VCaP (cell line): ENCODE data around the gene GREM2.

ENCODE experiments used
- H3K27ac ChIP-seq: fragments of 450-650 bp; 2 replicates; pipeline ENCODE4 v1.5.1; 2017
- TF ChIP-seq, protein P1 (sequence below): fragments of 450-650 bp; conservative IDR thresholded peaks from 2 replicates; pipeline ENCODE4 v1.5.1; 2017; ENCODE audit warnings: mild to moderate bottlenecking, moderate library complexity

Gene GREM2

DNA sequence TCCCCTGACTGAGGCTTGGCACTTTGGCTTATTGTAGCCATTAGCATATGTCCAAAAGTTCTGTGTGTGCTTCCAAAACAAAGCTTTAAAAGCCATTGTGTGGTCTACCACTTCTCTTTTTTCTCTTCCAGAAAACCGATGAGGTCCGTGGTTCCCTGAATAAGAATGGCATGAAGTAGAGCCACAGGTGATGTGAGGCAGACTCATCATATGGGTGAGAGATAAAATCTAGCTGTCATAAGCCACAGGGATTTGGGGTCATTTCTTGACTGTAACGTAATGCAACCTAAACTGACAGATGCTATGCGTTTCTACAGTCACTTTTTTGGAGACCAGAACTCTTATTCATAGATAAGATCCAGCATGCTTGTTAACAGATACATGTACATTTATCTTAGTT is 7.0 kb upstream of the GREM2 start:
- TF ChIP-seq, protein P1, sequence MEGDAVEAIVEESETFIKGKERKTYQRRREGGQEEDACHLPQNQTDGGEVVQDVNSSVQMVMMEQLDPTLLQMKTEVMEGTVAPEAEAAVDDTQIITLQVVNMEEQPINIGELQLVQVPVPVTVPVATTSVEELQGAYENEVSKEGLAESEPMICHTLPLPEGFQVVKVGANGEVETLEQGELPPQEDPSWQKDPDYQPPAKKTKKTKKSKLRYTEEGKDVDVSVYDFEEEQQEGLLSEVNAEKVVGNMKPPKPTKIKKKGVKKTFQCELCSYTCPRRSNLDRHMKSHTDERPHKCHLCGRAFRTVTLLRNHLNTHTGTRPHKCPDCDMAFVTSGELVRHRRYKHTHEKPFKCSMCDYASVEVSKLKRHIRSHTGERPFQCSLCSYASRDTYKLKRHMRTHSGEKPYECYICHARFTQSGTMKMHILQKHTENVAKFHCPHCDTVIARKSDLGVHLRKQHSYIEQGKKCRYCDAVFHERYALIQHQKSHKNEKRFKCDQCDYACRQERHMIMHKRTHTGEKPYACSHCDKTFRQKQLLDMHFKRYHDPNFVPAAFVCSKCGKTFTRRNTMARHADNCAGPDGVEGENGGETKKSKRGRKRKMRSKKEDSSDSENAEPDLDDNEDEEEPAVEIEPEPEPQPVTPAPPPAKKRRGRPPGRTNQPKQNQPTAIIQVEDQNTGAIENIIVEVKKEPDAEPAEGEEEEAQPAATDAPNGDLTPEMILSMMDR: no peak
- H3K27ac ChIP-seq: no peak overlapping the region

- H3K27ac ChIP-seq: no peak overlapping the region
- TF ChIP-seq, protein P1: no peak
Measured at GRCh38 chr1:240616018-240616417, 4.1 kb upstream of the GREM2 start.

- H3K27ac ChIP-seq: no peak overlapping the region
- TF ChIP-seq, protein P1: no peak
Measured at GRCh38 chr1:240613356-240614142, 1.6 kb upstream of the GREM2 start.

- H3K27ac ChIP-seq: peak overlapping the region; percentile 73; the same call in 1 of the 2 replicates
- TF ChIP-seq, protein P1: no peak
Measured at GRCh38 chr1:240612811-240613210, 856 bp upstream of the GREM2 start.

DNA sequence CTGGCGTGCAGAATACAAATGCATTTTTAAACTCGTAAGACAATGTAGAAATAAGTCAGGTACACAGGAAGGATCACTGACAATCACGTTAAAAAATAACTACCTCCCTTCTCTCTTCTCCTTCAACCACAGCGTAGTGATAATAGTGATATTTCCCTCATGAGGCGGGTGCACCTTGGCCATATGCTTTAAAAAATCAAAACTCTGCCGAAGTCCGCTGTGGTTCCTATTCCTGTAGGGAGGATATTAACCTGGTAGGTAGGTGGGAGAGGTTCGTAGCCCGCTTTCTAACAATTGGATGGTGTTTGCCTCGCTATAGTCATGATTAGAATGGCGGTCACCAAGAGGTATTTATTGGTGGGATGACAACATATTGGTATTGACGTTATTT is 732 bp downstream of the GREM2 start:
- H3K27ac ChIP-seq: peak overlapping the region; percentile 73
- TF ChIP-seq, protein P1: no peak

GRCh38 chr1:240610636-240611035 is 1.3 kb downstream of the GREM2 start:
- H3K27ac ChIP-seq: peak overlapping the region; percentile 73
- TF ChIP-seq, protein P1: no peak

DNA sequence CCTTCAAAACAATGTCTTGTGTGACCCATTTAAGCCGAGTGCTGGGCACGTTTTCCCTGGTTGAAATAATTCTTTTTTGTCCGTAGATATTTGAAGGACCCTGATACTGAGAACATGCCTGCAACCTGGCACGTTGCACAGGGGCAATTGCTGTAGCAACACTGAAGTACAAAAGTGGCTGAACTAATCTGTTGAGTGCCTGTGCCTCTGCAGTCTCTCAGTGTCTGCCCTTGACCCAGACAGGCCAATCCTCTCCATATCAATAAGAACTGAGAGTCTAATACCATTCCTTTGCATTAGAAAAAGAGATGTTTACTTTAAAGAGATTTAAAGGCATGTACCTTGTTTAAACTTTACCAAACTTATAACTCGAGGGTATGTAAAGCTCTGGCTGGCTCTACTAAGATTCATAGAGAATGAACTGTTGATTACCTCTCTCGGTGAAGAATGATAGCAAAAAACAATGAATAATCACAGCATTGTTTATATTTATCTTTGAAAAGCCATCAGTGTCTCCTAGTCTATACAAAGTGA is 2.4 kb downstream of the GREM2 start:
- TF ChIP-seq, protein P1: no peak
- H3K27ac ChIP-seq: no peak overlapping the region; the same call in 1 of the 2 replicates
